ENCODE measurements around the gene PRKCI.

DNA sequence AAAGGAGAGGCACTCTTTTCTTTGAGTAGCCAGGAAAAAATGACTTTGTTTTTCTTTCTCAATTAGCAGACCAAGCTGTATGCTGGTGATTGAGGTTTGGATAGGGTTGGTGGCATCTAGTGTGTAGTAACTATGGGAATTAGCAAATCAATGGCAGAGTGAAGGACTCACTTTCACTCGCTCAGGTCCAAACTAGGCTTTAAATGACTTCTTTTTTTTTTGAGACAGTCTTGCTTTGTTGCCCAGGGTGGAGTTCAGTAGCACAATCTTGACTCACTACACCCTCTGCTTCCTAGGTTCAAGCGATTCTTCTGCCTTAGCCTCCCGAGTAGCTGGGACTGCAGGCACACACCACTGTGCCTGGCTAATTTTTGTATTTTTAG, 35.9 kb downstream of the PRKCI start:
- TF ChIP-seq ZBED1 (IDR thresholded peaks at IDR 0.05): no peak
- no peak for TF ChIP-seq HDAC2 (IDR thresholded peaks at IDR 0.05)
- TF ChIP-seq, protein P1, sequence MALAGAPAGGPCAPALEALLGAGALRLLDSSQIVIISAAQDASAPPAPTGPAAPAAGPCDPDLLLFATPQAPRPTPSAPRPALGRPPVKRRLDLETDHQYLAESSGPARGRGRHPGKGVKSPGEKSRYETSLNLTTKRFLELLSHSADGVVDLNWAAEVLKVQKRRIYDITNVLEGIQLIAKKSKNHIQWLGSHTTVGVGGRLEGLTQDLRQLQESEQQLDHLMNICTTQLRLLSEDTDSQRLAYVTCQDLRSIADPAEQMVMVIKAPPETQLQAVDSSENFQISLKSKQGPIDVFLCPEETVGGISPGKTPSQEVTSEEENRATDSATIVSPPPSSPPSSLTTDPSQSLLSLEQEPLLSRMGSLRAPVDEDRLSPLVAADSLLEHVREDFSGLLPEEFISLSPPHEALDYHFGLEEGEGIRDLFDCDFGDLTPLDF (CRISPR knock-in tag; IDR thresholded peaks at IDR 0.05): no peak
- no peak for TF ChIP-seq ZNF551 (CRISPR knock-in tag; IDR thresholded peaks at IDR 0.05)
- TF ChIP-seq JUNB (CRISPR knock-in tag; conservative IDR thresholded peaks at IDR 0.05): no peak
- TF ChIP-seq DIDO1 (tag; IDR thresholded peaks at IDR 0.05; ENCODE audit: low read depth): no peak
- no peak for TF ChIP-seq SP1 (CRISPR knock-in tag; IDR thresholded peaks at IDR 0.05)
- TF ChIP-seq, protein P2, sequence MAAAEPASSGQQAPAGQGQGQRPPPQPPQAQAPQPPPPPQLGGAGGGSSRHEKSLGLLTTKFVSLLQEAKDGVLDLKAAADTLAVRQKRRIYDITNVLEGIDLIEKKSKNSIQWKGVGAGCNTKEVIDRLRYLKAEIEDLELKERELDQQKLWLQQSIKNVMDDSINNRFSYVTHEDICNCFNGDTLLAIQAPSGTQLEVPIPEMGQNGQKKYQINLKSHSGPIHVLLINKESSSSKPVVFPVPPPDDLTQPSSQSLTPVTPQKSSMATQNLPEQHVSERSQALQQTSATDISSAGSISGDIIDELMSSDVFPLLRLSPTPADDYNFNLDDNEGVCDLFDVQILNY (CRISPR knock-in tag; IDR thresholded peaks at IDR 0.05): no peak
- TF ChIP-seq, protein P3, sequence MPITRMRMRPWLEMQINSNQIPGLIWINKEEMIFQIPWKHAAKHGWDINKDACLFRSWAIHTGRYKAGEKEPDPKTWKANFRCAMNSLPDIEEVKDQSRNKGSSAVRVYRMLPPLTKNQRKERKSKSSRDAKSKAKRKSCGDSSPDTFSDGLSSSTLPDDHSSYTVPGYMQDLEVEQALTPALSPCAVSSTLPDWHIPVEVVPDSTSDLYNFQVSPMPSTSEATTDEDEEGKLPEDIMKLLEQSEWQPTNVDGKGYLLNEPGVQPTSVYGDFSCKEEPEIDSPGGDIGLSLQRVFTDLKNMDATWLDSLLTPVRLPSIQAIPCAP (CRISPR knock-in tag; IDR thresholded peaks at IDR 0.05; ENCODE audit: borderline replicate concordance): no peak
- no peak for TF ChIP-seq PHF21A (IDR thresholded peaks at IDR 0.05; ENCODE audit: borderline replicate concordance, low read depth)
- TF ChIP-seq POLR2AphosphoS5 (IDR thresholded peaks at IDR 0.05; ENCODE audit: control insufficient read depth, insufficient read depth, low read depth, low read length): no peak
- TF ChIP-seq, protein P4, sequence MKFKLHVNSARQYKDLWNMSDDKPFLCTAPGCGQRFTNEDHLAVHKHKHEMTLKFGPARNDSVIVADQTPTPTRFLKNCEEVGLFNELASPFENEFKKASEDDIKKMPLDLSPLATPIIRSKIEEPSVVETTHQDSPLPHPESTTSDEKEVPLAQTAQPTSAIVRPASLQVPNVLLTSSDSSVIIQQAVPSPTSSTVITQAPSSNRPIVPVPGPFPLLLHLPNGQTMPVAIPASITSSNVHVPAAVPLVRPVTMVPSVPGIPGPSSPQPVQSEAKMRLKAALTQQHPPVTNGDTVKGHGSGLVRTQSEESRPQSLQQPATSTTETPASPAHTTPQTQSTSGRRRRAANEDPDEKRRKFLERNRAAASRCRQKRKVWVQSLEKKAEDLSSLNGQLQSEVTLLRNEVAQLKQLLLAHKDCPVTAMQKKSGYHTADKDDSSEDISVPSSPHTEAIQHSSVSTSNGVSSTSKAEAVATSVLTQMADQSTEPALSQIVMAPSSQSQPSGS (CRISPR knock-in tag; IDR thresholded peaks at IDR 0.05): no peak
- TF ChIP-seq, protein P5, sequence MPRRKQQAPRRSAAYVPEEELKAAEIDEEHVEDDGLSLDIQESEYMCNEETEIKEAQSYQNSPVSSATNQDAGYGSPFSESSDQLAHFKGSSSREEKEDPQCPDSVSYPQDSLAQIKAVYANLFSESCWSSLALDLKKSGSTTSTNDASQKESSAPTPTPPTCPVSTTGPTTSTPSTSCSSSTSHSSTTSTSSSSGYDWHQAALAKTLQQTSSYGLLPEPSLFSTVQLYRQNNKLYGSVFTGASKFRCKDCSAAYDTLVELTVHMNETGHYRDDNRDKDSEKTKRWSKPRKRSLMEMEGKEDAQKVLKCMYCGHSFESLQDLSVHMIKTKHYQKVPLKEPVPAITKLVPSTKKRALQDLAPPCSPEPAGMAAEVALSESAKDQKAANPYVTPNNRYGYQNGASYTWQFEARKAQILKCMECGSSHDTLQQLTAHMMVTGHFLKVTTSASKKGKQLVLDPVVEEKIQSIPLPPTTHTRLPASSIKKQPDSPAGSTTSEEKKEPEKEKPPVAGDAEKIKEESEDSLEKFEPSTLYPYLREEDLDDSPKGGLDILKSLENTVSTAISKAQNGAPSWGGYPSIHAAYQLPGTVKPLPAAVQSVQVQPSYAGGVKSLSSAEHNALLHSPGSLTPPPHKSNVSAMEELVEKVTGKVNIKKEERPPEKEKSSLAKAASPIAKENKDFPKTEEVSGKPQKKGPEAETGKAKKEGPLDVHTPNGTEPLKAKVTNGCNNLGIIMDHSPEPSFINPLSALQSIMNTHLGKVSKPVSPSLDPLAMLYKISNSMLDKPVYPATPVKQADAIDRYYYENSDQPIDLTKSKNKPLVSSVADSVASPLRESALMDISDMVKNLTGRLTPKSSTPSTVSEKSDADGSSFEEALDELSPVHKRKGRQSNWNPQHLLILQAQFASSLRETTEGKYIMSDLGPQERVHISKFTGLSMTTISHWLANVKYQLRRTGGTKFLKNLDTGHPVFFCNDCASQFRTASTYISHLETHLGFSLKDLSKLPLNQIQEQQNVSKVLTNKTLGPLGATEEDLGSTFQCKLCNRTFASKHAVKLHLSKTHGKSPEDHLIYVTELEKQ (CRISPR knock-in tag; IDR thresholded peaks at IDR 0.05): no peak
- TF ChIP-seq EGR1 (conservative IDR thresholded peaks at IDR 0.05): no peak

All from K562 (cell line).